Neutrophil (primary cell): ENCODE data around the gene ACTR5.
A peak's percentile ranks its signal among the peaks of the same experiment; 100 is the strongest.

Source experiments
- H3K27ac ChIP-seq: fragments of 200-600 bp; sonication (generic); 2 replicates; pipeline ENCODE4 v1.5.1; 2016; ENCODE audit warnings: mild to moderate bottlenecking, moderate library complexity
- H3K27me3 ChIP-seq: fragments of 200-600 bp; sonication (generic); 2 replicates; pipeline ENCODE4 v1.6.0; 2016; ENCODE audit warnings: mild to moderate bottlenecking
- H3K36me3 ChIP-seq: fragments of 200-600 bp; sonication (generic); 2 replicates; pipeline ENCODE4 v1.5.1; 2017
- H3K4me1 ChIP-seq, 2 experiments: fragments of 200-600 bp in 1 of 2; sonication (generic) in 1 of 2; 1 replicate in 1 of 2; 2 replicates in 1 of 2; pipeline versions ENCODE4 v1.5.1 to v1.6.1; 2013 to 2016; ENCODE audit warnings: low read depth in 1 of 2, low read length in 1 of 2, mild to moderate bottlenecking in 1 of 2, moderate library complexity in 1 of 2; ENCODE audit not compliant: control insufficient read depth in 1 of 2, insufficient read depth in 1 of 2
- H3K4me3 ChIP-seq, 2 experiments: fragments of 200-600 bp in 1 of 2; sonication (generic) in 1 of 2; 1 replicate in 1 of 2; 2 replicates in 1 of 2; pipeline ENCODE4 v1.5.1; 2013 to 2016; ENCODE audit warnings: low read depth in 1 of 2, low read length in 1 of 2, mild to moderate bottlenecking in 1 of 2, moderate library complexity in 1 of 2
- H3K9me3 ChIP-seq: fragments of 200-600 bp; sonication (generic); 2 replicates; pipeline ENCODE4 v1.5.1; 2016
- CTCF ChIP-seq: fragments of 200-600 bp; sonication (generic); IDR thresholded peaks from 2 replicates; pipeline ENCODE4 v1.5.1; 2016; ENCODE audit warnings: antibody characterized with exemption

The ACTR5 gene

GRCh38 chr20:38729767-38730166 is 18.5 kb upstream of the ACTR5 start:
- Histone ChIP-seq H3K4me1 (peaks cover 6 to 17% of the 10 kb centered on the region in 2 experiments), H3K27me3 (peaks cover 100% of the 10 kb centered on the region), H3K9me3 (no peaks in the 10 kb centered on the region), H3K4me3 (no peak overlapping the region), H3K27ac (no peak overlapping the region), H3K36me3 (no peaks in the 10 kb centered on the region)
- no peak for TF ChIP-seq CTCF

GRCh38 chr20:38730167-38730988 is 17.9 kb upstream of the ACTR5 start:
- Histone ChIP-seq H3K36me3 (no peaks in the 10 kb centered on the region), H3K9me3 (no peaks in the 10 kb centered on the region), H3K4me3 (no peak overlapping the region), H3K27me3 (peaks cover 100% of the 10 kb centered on the region), H3K4me1 (peaks cover 6 to 17% of the 10 kb centered on the region in 2 experiments), H3K27ac (no peak overlapping the region)
- TF ChIP-seq CTCF = no peak

GRCh38 chr20:38730989-38731737 is 17.1 kb upstream of the ACTR5 start:
- Histone ChIP-seq H3K4me3 (peak overlapping the region in 1 of 2 experiments; percentile 11), H3K27ac (no peak overlapping the region), H3K9me3 (no peaks in the 10 kb centered on the region), H3K27me3 (peaks cover 100% of the 10 kb centered on the region), H3K4me1 (peaks cover 6 to 17% of the 10 kb centered on the region in 2 experiments), H3K36me3 (no peaks in the 10 kb centered on the region)
- TF ChIP-seq CTCF = peak; percentile 95

GRCh38 chr20:38731738-38732113 is 16.5 kb upstream of the ACTR5 start:
- H3K4me3 ChIP-seq = no peak overlapping the region
- H3K4me1 ChIP-seq = peaks cover 6 to 17% of the 10 kb centered on the region in 2 experiments
- no peaks in the 10 kb centered on the region for H3K9me3 ChIP-seq
- H3K27me3 ChIP-seq = peaks cover 100% of the 10 kb centered on the region
- H3K36me3 ChIP-seq = no peaks in the 10 kb centered on the region
- no peak for TF ChIP-seq CTCF
- H3K27ac ChIP-seq = no peak overlapping the region

GRCh38 chr20:38732981-38733380 is 15.3 kb upstream of the ACTR5 start:
- H3K36me3 ChIP-seq = no peaks in the 10 kb centered on the region

More at GRCh38 chr20:38732981-38733380, 15.3 kb upstream of the ACTR5 start:
- peaks cover 100% of the 10 kb centered on the region for H3K27me3 ChIP-seq
- H3K4me1 ChIP-seq = peaks cover 6 to 10% of the 10 kb centered on the region in 2 experiments
- H3K4me3 ChIP-seq = no peak overlapping the region
- TF ChIP-seq CTCF = no peak
- H3K27ac ChIP-seq = no peak overlapping the region
- H3K9me3 ChIP-seq = no peaks in the 10 kb centered on the region
